ENCODE measurements around the gene SDC3.

The SDC3 gene

DNA sequence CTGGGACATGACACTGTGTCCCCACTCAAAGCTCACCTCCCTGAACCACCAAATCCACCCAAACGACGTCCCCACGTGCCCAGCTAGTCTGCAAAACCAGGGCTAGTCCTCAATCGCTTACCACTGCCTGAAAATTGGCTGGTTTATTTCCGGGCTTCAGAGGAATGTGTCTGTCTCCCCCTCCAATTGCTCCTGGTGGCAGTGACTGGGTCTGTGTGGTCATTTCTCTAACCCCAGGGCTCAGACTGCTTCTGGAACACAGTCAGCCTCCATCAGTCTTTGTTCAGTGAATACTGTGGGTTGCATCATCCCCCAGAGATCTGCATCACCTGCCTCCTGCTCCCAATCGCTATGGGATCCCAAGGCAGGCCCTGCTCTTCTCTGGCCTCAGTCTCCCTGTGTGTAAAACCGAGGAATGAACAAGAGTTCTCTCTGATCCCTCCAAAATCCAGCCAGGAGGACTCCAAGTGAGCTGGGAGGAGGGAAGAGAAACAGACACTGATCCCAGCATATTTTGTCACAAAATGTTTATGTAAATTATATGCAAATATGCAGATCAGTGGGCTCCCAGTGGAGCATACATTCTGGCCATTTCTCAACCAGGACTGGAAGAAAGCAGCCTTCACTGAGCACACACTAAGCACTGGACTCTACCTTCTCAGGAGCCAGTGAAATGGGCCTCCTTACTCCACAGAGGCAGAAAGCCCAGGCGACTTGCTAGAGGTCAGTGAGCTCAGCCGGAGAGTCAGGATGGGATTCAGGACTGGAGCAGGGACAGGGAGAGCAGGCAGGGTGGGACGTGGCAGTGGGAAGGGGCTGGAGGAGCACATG, 20.9 kb downstream of the SDC3 start:
- no peak for DNase-seq

DNA sequence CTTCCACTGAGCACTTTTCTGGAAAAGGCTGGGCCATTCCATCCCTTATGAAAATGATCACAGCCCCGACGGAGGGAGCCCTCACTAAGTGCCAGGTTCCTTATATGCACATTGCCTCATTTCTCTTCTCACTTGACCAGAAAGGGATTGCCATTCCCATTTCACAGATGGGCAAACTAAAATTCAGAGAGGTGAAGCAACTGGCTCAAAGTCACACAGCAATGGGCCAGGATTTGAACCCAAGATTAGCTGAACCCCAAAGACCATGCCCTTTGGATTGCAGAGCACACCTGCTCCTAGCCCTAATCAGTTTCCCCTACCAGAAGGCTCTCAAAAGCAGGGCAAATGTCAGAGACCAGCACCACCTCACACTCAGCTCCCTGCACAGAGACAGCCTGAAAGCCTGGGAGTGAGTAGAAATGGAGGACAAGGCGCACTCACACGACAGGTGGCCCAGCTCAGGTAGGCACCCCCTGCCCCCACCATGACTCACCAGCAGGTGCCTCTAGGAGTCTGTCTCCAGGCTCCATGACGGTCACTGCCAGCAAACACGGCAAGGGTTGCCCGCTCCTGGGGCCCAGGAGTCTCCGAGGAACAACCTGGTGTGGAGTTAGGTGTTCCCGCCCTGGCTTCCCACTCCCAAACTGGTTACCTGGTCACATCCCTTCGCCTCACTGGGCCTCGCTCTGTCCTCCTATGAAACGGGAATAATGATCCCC, 21.7 kb downstream of the SDC3 start:
- DNase-seq: no peak

DNA sequence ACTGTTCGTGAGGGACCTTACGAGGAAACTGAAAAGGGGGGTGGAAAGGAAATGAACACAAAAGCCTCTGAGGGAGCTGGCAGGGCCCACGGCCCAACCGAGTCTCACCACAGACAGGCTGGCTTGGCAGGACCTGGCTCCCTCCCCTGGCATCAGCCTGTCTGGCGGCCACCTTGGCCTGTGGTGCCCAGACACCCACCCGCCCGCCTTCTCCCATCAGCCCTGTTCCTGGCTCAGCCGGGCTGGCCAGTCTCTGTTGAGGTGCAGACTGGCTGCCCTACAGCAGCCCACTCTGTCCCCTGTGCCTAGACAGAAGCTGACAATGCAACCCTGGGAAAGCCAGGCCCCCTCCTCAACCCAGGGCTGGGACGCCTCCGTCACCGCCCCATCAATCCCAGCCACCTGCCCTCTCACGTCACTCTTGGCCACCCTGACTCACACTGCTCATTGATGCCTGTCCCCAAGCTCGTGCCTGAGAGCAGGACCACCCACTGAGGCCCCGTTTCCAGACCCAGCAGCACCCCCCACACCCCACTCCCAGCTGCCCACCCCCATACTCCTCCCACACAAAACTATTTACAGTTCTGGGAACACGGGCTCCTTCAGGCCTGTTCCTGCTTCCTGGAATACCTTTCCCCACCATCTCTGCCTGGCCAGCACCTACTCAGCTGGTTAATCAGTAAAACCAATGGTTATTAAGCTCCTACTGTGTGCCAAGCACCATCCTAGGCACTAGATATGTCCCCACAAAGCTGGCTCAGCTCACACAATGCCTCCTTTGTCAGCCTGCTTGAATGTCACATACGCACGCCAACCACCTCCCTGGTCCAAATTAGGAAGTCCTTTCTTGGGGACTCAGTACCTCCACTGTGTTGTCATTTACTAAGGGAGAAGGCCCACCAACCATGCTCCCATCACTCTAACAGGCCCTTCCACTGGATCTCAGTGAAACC, 22.7 kb downstream of the SDC3 start:
- no peak for DNase-seq

DNA sequence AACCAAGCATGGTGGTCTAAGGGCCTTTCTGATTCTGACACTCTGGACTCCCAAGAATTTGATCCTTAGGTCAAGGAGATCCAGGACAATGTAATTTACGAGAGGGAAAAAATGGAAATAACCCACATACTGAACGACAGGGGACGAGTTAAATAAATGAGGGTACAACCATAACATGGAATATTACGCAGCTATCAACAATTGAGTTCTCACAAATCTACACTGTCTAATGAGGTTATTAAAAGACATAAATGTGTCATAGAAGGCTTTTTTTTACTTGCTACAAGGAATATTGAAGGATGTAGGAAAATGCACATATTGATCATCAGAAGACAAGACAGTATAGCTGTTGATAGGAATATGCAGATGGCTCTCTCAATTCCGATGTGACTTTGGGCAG, 23.8 kb downstream of the SDC3 start:
- DNase-seq: no peak

DNA sequence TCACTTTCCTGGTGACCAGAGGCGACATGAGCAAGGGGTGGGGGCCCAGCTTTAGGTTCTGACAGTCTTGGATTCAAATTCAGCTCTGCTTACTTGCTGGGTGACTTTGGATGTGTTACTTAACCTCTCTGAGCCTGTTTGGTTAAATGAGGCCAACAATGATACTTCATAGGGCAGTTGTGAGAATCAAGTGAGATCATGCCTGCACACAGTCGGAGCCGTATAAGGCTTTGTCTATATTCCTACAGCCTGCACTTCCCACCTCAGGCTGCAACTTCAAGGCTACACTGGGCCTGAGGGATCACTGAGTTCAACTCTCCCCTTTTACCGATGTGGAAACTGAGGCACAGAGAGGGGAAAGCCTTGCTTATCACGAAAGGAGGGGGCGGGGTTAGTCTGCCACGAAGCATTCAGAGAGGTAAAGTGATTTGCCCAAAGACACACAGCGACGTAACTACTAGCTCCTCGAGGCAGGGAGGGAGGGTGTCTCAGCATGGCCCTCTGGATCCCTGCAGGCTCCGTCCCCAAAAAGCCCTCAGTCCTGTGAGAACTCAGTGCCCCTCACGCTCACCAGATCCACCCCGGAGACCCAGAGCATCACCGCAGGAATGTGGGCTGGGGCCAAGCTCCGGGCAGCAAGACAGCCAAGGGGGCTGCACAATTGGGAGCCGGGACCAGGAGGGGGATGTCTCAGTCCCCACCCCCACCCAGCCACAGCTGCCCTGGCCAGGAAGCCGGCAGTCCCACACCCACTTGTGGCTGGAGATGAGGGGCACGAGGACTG, 25.0 kb downstream of the SDC3 start:
- DNase-seq: no peak

DNA sequence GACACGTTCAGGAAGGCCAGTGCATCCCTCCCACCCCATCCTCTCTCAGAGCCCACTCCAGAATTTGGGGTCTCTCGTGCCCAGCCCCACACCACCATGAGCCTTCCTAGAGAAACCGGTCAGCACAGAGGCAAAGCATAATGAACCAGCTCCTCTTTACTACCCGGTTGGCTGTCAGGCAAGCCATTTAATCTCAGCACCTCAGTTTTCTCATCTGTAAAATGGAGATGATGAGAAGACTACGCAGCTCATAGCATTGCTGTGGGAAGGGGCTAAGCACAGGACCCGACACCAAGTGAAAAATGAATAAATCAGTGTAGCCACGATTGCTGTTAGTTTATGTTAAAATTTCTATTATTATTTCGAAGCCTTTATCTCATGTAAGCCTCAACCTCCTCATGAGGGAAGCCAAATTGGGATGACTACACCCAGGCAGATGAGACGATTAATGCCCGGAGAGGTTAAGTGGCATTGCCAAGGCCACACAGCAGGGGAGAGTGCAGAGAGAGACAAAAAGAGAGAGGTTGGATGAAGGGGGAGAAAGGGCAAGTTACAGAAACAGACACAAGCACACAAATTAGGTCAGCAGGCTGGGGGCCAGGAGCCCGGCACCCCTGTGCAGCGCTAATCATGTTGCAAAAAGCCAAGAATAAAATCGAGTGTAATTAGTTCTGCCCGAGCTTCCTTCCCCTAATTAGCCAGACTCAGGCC, 25.7 kb downstream of the SDC3 start:
- DNase-seq: no peak

DNA sequence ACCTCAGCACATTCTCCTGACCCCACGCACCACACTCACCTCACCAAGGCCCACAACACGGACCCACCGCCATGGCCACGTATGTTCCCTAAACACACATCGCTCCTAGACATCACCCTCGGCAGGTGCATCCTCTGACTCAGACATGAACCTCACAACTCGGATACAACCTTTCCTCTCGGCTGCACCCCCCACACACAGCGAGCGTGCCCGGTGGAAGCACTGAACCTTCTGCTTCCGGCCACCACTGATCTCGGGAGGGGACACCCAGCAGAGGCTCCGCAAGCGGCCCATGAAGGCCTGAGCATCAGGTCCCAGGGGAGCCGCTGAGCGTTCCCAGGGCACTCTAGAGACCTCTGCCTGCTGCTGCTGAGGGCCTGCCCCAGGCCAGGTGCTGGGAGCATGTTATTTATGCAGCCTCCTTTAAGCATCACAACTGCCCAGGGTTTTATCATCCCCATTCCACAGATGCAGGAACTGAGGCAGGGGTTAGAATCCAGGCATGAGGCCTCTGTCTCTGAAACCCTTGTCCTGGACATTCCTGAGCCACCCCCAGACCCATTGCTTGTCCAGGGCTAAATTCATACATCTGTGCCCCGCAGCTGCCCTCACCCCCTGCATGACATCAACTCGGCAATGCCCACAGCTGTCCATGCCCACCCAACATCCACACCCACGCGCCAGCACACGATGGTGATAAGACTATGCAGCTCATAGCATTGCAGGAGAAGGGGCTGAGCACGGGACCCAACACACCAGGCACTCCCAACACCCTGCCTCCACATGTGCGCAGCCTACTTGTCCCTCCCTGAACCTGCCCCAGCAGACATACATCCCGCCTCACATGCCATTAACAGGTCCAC, 27.0 kb downstream of the SDC3 start:
- no peak for DNase-seq

DNA sequence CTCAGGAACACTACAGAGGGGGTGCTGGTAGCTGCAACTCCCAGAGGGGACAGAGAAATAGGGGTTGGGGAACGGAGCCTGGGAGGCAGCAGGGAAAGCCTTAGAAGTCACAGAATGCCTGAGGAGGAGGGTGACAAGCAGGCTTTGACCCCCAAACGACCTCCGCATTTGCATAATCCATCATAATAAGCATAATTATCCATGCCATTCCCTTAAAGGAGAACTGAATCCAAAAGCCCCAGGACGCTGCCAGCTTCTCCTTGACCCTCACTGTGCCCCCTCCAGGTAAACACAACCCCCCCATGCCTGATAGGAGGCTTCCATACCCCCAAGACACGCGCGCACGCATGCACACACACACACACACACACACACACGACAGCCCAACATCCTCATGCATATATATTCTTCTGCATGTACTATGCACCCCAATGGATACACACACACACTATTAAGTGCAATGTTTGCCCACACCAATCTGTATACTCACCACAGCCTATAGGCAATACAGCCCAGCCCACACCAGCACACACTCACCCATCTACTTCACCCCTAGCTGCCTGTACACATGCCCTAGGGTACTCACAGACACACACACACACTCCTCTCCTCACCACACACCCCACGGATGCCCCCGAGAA, 27.8 kb downstream of the SDC3 start:
- DNase-seq: no peak

DNA sequence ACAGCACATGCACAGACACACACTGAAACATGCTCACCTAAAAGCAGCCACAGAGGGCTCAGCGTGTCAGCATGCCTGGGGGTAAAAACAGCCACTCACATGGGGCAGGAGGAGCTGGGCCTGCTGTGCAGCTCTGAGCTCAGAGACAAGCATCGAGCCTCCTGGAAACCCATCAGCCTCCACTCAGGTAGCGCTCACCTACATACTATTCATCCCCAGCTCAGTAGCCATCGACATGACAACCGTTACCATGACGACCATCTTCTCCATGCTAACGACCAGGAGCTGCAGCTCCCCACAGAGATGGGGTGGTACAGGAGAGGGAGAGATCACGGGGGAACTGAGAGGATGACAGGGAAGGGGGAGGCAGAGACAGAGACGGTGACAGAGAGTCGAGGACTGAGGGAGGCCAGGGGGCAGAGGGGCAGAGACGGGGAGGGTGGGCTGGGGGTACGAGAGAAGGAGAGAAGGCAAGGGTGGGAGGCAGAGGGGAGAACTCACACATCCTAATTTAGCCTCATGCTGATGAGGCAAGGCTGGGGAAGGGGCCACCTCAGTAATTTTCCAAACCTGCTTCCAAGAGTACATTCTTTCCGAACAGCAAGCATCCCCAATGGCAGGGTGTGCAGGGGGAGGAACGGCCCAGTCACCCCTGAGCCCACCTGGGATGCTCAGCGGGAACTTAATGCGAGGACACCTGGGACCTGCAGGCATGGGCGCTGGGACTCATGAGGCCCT, 28.4 kb downstream of the SDC3 start:
- no peak for DNase-seq

DNA sequence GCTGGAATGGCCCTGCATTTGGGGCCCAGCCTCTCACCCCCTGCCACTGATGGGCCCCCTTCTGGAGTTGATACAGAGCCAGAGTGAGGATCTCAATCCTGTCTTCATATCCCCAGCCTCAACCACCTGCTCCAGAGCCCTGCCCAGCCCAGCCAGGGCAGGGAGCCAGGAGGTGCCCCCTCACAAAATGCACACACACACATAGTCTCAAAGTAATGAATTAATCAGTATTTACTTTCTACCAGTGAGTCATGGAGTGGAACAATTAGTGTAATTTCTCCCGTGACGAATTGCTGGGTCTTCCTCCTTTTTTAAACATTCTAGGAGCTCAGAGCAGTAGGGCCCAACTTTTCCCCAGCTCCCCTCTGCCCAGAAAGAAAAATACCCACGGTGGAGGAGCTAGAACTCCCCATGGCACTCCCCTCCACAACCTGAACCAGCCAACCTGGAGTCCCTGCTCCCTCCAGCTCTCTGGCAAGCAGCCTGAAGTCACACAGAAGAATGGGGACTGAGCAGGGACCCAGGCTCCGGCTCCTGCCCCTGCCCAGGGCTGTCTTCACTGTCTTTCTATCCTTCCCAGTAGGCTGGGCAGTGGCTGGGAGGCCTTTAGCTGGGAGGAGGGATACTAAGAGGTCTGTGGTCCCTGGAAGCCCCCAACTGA, 29.3 kb downstream of the SDC3 start:
- no peak for DNase-seq

DNA sequence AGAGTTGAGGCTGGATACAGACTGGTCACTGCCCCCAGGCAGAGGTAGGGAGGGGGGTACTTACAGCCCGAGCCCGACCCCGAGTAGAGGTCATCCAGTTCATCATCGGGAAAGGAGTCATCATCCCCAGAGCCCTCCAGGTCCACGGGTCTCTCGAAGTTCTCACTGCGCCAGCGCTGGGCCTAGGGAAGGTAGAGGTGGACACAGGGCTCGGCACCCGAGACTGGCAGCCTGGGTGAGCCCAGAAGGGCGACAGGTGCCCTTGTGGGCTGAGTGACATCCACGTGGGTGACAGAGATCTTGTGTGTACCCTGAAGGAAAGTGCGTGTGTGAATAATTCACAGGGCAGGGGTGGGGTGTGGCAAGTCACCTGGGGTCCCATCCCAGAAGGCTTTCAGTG, 30.0 kb downstream of the SDC3 start:
- no peak for DNase-seq

DNA sequence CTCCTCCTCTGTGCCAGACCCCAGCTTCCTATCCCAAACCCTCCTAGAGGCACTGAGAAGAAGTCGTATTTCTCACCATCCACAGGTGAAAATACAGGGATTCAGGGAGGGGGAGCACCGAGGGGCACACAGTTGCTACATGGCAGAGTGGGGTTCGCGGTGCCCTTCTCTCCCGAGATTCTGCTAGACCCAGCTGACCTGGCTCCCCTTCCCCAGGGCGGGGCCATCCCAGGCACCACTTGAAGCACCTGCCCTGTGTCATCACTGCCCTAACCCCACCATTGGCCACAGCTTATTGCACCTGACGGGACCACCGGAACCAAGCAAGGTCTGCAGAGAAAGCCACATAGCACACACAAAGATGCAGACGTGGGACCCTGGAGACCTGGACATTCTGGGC, 30.5 kb downstream of the SDC3 start:
- no peak for DNase-seq

DNA sequence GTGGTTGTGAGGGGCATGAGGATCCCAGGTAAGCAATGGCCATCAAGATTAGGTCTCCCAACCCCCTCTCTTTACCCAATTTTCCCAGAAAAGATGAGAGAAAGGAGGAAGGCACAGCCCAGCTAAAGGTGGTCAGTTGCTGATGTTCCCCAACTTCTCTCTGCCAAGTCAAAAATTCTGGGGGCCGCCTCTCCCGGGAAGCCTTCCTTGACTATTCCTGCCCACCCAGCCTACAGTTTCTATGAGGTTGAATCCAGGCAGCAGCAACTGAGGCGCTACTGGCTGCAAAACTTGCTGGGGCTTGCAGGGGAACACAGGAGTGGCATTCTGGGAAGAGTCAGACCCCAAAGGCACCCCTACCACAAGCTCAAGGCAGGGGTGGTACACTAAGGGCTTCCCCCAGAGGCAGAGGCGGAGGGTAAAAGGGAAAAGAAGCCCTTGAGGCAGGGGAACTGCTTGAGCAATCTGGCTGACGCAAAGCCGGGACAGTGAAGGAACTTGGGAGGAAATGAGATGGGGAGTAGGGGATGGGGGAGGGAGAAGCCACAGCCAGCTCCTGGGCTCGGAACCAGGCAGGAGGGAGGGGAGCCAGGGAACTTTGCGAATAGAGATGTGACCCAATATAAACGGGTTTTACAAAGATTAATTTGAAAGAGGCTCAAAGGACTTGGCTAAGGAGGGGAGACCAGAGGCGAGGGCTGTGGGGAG, 31.2 kb downstream of the SDC3 start:
- no peak for DNase-seq

DNA sequence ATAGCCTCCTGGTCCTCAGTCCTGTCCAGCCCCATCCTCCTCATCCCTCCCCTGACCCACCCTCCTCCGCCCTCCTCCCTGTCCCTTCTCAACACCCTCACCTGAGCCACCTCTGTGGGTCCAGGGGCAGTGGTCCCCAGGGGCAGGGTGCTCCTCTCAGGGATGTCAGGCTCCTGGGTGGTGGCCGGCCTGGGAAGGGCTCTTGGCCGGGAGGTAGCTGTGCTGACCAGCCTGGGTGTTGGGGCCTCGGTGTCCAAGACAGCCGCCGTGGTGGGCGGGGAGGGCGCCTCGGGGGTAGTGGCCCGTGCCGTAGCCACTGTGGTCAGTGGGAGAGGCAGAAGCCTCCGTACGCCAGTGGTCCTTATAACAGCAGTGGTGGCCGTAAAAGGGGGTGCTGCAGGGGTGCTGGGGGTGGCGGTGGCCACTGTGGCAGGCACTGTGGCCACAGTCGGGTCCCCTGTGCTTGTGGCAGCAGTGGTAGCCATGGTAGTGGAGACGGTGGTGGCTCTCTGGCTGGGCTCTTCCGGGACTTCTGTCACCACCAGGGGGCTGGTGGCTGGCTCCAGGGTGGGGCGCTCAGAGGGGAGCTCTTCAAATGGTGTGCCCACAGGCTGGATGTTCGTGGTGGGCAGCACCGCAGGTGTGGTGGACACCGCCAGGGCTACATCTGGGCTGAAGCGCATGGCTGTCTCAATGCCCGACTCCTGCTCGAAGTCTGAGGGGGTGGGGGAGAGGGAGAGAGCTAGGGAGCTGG, 31.9 kb downstream of the SDC3 start:
- DNase-seq: no peak

DNA sequence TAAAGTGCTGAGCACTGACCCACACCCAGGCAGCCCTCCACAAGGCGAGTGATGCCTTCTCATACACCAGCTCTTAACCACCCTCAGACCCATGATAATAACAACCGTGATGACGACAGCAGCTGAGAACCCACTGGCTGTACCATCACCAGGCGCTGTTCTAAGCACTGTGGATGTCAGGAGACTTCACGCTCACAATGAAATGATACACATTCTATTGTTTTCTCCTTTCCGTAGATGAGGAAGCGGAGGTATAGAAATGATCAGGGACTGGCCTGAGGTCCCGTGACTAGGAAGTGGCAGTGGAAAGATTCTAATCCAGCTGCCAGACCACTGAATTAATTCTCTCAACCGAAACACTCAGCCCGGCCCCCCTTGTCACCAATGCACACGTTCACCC, 32.6 kb downstream of the SDC3 start:
- no peak for DNase-seq

DNA sequence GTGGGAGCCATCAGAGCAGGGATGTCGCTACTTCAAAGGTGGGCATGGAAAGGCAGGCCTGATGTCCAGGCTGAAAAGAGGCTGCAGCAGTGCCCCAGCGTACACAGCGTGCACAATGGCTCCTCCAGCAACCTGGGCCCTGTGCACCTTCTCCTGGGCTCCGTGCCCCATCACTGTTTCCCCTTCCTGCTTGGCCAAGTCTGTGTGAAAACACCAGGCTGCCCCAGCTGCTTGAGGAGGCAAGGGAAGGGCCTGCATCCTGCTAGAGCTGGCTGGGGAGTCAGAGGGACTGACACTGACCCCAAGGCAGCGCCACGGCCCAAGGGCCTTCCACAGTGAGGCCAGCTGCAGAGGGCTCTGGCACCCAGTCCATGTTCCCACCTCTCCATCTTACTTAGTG, 33.4 kb downstream of the SDC3 start:
- no peak for DNase-seq

DNA sequence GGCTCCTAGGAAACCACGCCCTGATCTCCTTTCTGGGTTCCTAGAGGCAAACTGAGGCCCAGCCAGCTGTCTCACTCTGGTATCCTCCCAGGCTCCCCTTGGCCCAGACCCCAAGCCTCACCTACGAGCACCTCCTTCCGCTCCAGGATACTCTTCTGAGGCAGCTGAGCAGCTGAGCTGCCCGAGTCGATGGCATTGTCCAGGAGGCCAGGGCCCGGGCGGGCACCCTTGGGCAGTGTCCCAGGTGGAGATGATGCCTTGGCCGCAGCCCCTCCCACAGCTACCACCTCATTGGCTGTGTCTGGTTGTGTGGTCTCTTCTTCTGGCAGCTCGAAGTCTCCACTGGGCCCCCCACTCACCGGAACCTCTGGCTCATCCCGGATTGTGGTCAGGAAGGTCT, 34.4 kb downstream of the SDC3 start:
- no peak for DNase-seq

DNA sequence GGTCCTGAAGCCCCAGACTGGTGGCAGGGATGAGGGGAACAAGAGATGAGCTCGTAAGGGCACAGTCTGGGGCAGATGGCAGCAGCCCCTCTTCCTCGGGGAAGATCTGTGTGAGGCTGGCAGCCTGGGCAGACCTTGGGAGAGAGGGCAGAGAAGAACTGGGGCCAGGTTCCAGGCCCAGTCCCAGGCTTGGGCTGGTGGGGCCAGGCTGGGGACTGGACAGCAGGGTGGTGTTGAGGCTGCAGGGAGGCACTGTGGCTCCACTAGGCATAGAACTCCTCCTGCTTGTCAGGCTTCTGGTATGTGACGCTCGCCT, 35.7 kb downstream of the SDC3 start:
- DNase-seq: no peak

All from stimulated activated CD4-positive, alpha-beta T cell treated with anti-CD3 and anti-CD28 coated beads, Interleukin-2, amount 100 ng/mL, for 24 hours (primary cell).